DND-41 (cell line): ENCODE data around the gene APOA5.

Experiments
- ATAC-seq: fragments of 200-7000 bp; cut with Tn5 transposase; 3 replicates; pipeline ENCODE4 v1.9.1; 2021; ENCODE audit warnings: low read depth; ENCODE audit not compliant: insufficient read depth
- DNase-seq: peaks from one replicate; pipeline ENCODE4 v3.0.0-alpha.2; 2020
- H2AFZ ChIP-seq: 2 replicates; pipeline ENCODE4 v1.6.0; 2012; ENCODE audit warnings: low read depth, low read length
- H3K27ac ChIP-seq: 2 replicates; pipeline ENCODE4 v1.5.1; 2012; ENCODE audit warnings: low read length, inconsistent platforms
- H3K27me3 ChIP-seq: fragments of 200-600 bp; sonication (generic); 2 replicates; pipeline ENCODE4 v1.6.0; 2012; ENCODE audit warnings: low read length, mild to moderate bottlenecking, inconsistent platforms; ENCODE audit not compliant: insufficient read depth, poor library complexity
- H3K36me3 ChIP-seq: 2 replicates; pipeline ENCODE4 v1.5.1; 2012; ENCODE audit warnings: low read length, inconsistent platforms; ENCODE audit not compliant: insufficient read depth
- H3K4me1 ChIP-seq: 2 replicates; pipeline ENCODE4 v1.5.1; 2012; ENCODE audit warnings: mild to moderate bottlenecking, low read length; ENCODE audit not compliant: insufficient read depth
- H3K4me2 ChIP-seq: 2 replicates; pipeline ENCODE4 v1.6.0; 2012; ENCODE audit warnings: mild to moderate bottlenecking, moderate library complexity, low read length, inconsistent platforms; ENCODE audit not compliant: insufficient read depth
- H3K4me3 ChIP-seq, 2 experiments: fragments of 200-600 bp in 1 of 2; shearing (Covaris generic) in 1 of 2; 2 replicates each; pipeline ENCODE4 v1.5.1; 2012 to 2016; ENCODE audit warnings: inconsistent platforms in 2 of 2, low read length in 2 of 2, mild to moderate bottlenecking in 2 of 2, low read depth in 1 of 2, moderate library complexity in 1 of 2
- H3K79me2 ChIP-seq: 2 replicates; pipeline ENCODE4 v1.6.0; 2012; ENCODE audit warnings: low read length, inconsistent platforms; ENCODE audit not compliant: insufficient read depth
- H3K9ac ChIP-seq: 2 replicates; pipeline ENCODE4 v1.6.0; 2012; ENCODE audit warnings: low read depth, mild to moderate bottlenecking, inconsistent platforms, low read length, moderate library complexity
- H3K9me3 ChIP-seq: 2 replicates; pipeline ENCODE4 v1.5.1; 2012; ENCODE audit warnings: low read length, moderate library complexity, mild to moderate bottlenecking, inconsistent platforms; ENCODE audit not compliant: insufficient read depth, severe bottlenecking
- H4K20me1 ChIP-seq: 2 replicates; pipeline ENCODE4 v1.6.0; 2012; ENCODE audit warnings: low read length; ENCODE audit not compliant: insufficient read depth
- EZH2 ChIP-seq: IDR thresholded peaks from 3 replicates; pipeline ENCODE4 v1.6.1; 2012; ENCODE audit warnings: borderline replicate concordance, low read depth, mild to moderate bottlenecking, moderate library complexity, low read length, inconsistent platforms; ENCODE audit not compliant: severe bottlenecking
- TF ChIP-seq, protein P1 (sequence below): IDR thresholded peaks from 2 replicates; pipeline ENCODE4 v1.5.1; 2012; ENCODE audit warnings: borderline replicate concordance, low read length, moderate library complexity, mild to moderate bottlenecking; ENCODE audit not compliant: poor library complexity, severe bottlenecking; ENCODE audit errors: extremely low read depth

Gene APOA5

DNA sequence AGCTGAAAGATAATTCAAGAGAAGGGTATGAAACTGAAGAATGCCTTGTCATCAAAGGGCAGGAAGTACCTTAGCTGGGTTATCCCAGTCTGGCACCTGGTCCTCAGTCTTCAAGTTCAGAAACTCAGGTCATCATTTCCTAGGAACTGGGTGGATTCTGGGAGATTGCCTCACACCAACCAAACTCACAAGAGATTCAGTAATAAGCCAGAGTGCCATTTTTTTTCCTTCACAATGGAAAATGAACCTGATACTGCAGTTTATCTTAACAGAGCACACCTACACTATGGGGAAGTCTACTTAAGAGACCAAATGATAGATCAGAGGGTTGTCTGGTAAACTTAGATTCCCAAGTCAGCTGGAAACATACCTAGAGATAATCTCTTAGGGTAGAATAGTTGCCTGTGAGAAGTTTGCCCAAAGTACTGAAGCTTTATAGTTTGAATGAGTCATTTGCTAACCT lies 15.1 kb downstream of the APOA5 start:
- H3K4me3 ChIP-seq: no peak overlapping the region
- no peak for DNase-seq
- no peak overlapping the region for H3K4me2 ChIP-seq
- no peak for TF ChIP-seq EZH2
- TF ChIP-seq, protein P1, sequence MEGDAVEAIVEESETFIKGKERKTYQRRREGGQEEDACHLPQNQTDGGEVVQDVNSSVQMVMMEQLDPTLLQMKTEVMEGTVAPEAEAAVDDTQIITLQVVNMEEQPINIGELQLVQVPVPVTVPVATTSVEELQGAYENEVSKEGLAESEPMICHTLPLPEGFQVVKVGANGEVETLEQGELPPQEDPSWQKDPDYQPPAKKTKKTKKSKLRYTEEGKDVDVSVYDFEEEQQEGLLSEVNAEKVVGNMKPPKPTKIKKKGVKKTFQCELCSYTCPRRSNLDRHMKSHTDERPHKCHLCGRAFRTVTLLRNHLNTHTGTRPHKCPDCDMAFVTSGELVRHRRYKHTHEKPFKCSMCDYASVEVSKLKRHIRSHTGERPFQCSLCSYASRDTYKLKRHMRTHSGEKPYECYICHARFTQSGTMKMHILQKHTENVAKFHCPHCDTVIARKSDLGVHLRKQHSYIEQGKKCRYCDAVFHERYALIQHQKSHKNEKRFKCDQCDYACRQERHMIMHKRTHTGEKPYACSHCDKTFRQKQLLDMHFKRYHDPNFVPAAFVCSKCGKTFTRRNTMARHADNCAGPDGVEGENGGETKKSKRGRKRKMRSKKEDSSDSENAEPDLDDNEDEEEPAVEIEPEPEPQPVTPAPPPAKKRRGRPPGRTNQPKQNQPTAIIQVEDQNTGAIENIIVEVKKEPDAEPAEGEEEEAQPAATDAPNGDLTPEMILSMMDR: no peak
- peaks cover 49% of the 10 kb centered on the region for H3K36me3 ChIP-seq
- no peak for ATAC-seq
- peaks cover 15% of the 10 kb centered on the region for H3K79me2 ChIP-seq
- H3K9me3 ChIP-seq: no peaks in the 10 kb centered on the region
- H3K9ac ChIP-seq: no peak overlapping the region
- no peak overlapping the region for H2AFZ ChIP-seq
- no peaks in the 10 kb centered on the region for H4K20me1 ChIP-seq
- H3K27ac ChIP-seq: no peak overlapping the region
- peaks cover 21% of the 10 kb centered on the region for H3K4me1 ChIP-seq
- no peaks in the 10 kb centered on the region for H3K27me3 ChIP-seq

DNA sequence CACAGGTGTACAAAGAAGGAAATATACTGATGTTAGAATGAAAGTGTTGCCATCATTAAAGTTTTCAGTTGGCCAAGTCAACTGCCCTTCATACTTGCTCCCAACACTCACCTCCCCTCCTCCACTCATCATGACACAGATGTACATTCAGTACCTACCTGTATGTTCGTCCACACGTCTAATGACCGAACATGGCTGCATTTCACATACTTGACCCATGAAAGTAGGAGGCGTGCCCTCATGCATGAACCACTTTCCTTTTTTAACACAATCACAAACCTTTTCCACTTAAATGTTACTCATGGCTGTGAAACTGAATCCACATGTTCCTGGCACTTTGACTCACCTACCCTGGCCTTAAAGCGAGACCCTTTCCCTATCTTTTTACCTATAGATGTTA lies 15.7 kb downstream of the APOA5 start:
- Histone ChIP-seq H3K4me1 (peaks cover 27% of the 10 kb centered on the region), H2AFZ (no peak overlapping the region), H4K20me1 (no peaks in the 10 kb centered on the region), H3K4me2 (no peak overlapping the region), H3K79me2 (peaks cover 20% of the 10 kb centered on the region), H3K27me3 (no peaks in the 10 kb centered on the region), H3K4me3 (no peak overlapping the region), H3K36me3 (peaks cover 44% of the 10 kb centered on the region), H3K27ac (no peak overlapping the region), H3K9me3 (no peaks in the 10 kb centered on the region), H3K9ac (no peak overlapping the region)
- TF ChIP-seq, protein P1: no peak
- TF ChIP-seq EZH2: no peak
- ATAC-seq (no peak), DNase-seq (no peak)

DNA sequence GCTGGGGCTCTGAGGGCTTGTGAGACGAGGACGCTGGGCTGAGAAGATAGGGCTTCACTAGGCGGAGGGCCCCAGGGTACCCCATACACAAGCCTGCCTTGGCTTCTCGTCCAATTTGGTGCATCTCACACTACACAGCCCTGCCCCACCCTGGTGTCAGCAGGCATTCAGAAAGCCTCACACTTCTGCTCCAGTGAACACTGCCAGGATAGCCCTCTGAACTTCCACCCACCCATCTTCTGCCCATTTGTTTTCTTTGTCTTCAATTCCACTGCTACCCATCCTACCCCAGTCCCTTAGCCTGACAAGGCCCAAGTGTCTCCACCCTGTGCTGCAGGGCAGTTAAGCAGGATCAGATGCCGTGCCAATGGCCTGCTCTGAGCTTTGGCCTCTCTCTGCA lies 17.0 kb downstream of the APOA5 start:
- peaks cover 30% of the 10 kb centered on the region for H3K79me2 ChIP-seq
- H2AFZ ChIP-seq: no peak overlapping the region
- DNase-seq (no peak), ATAC-seq (no peak)
- TF ChIP-seq, protein P1: no peak
- H3K27ac ChIP-seq: no peak overlapping the region
- no peaks in the 10 kb centered on the region for H3K9me3 ChIP-seq
- no peak overlapping the region for H3K4me3 ChIP-seq
- no peak overlapping the region for H3K4me2 ChIP-seq
- no peaks in the 10 kb centered on the region for H4K20me1 ChIP-seq
- no peak overlapping the region for H3K9ac ChIP-seq
- peaks cover 37% of the 10 kb centered on the region for H3K36me3 ChIP-seq
- H3K4me1 ChIP-seq: peaks cover 34% of the 10 kb centered on the region
- no peaks in the 10 kb centered on the region for H3K27me3 ChIP-seq
